Type B pancreatic cell (in vitro differentiated cells): Measurements from ENCODE around the gene RBM19. TPM values are rescaled to one million over a fixed set of nuclear protein-coding genes. Genes with fewer than 3 reads are reported as not detected.

Source experiments
- DNase-seq: peaks from one replicate; pipeline ENCODE4 v3.0.0; 2021; ENCODE audit warnings: mixed read lengths; ENCODE audit not compliant: unreplicated experiment; ENCODE audit errors: extremely low spot score
- H3K27ac Mint-ChIP-seq: 2 replicates; pipeline ENCODE4 v1.8.0; 2021; ENCODE audit warnings: mild to moderate bottlenecking, mixed read lengths
- H3K27me3 Mint-ChIP-seq: 2 replicates; pipeline ENCODE4 v1.8.0; 2021; ENCODE audit warnings: mixed read lengths
- H3K36me3 Mint-ChIP-seq: 2 replicates; pipeline ENCODE4 v1.8.0; 2021; ENCODE audit warnings: mixed read lengths
- H3K4me1 Mint-ChIP-seq: one replicate; pipeline ENCODE4 v1.8.0; 2021; ENCODE audit warnings: mixed read lengths; ENCODE audit not compliant: unreplicated experiment
- H3K4me3 Mint-ChIP-seq: 2 replicates; pipeline ENCODE4 v1.8.0; 2021; ENCODE audit warnings: mild to moderate bottlenecking, mixed read lengths
- H3K9me3 Mint-ChIP-seq: 2 replicates; pipeline ENCODE4 v1.8.0; 2021; ENCODE audit warnings: mixed read lengths
- CTCF ChIP-seq: fragments of 200-600 bp; sonication (generic); conservative IDR thresholded peaks from 2 replicates; pipeline ENCODE4 v1.5.0; 2021; ENCODE audit warnings: antibody characterized with exemption, mild to moderate bottlenecking
- total RNA-seq: library from RNA; stranded (reverse); gene quantifications from 2 replicates; pipeline ENCODE4 v1.2.1, GENCODE V29; 2021; ENCODE audit warnings: low replicate concordance

Gene RBM19
- total RNA-seq, 1 donor from 2014 or later: 37.8 TPM

GRCh38 chr12:113860950-113861349 is 105.2 kb downstream of the RBM19 start:
- DNase-seq: no peak
- no peak overlapping the region for H3K4me3 Mint-ChIP-seq
- H3K9me3 Mint-ChIP-seq: no peaks in the 10 kb centered on the region
- H3K4me1 Mint-ChIP-seq: peaks cover 21% of the 10 kb centered on the region
- no peaks in the 10 kb centered on the region for H3K27me3 Mint-ChIP-seq
- no peak overlapping the region for H3K27ac Mint-ChIP-seq
- no peak for TF ChIP-seq CTCF
- peaks cover 12% of the 10 kb centered on the region for H3K36me3 Mint-ChIP-seq

GRCh38 chr12:113860059-113860820 is 105.9 kb downstream of the RBM19 start:
- no peaks in the 10 kb centered on the region for H3K27me3 Mint-ChIP-seq
- H3K27ac Mint-ChIP-seq: no peak overlapping the region
- H3K36me3 Mint-ChIP-seq: peaks cover 13% of the 10 kb centered on the region
- H3K4me1 Mint-ChIP-seq: peaks cover 26% of the 10 kb centered on the region
- no peaks in the 10 kb centered on the region for H3K9me3 Mint-ChIP-seq
- no peak for DNase-seq
- no peak overlapping the region for H3K4me3 Mint-ChIP-seq
- TF ChIP-seq CTCF: no peak

GRCh38 chr12:113858841-113859386 is 107.2 kb downstream of the RBM19 start:
- H3K9me3 Mint-ChIP-seq: no peaks in the 10 kb centered on the region
- no peaks in the 10 kb centered on the region for H3K27me3 Mint-ChIP-seq
- no peak overlapping the region for H3K27ac Mint-ChIP-seq
- H3K36me3 Mint-ChIP-seq: peaks cover 7% of the 10 kb centered on the region
- peaks cover 26% of the 10 kb centered on the region for H3K4me1 Mint-ChIP-seq
- no peak for DNase-seq
- H3K4me3 Mint-ChIP-seq: no peak overlapping the region
- no peak for TF ChIP-seq CTCF

- no peak for DNase-seq
- Mint-ChIP-seq H3K4me1 (peaks cover 14% of the 10 kb centered on the region), H3K36me3 (peaks cover 7% of the 10 kb centered on the region), H3K4me3 (no peak overlapping the region), H3K27ac (no peak overlapping the region), H3K27me3 (no peaks in the 10 kb centered on the region), H3K9me3 (no peaks in the 10 kb centered on the region)
- TF ChIP-seq CTCF: no peak
Observed at GRCh38 chr12:113857371-113857770, 108.8 kb downstream of the RBM19 start.

GRCh38 chr12:113855998-113856397 is 110.1 kb downstream of the RBM19 start:
- TF ChIP-seq CTCF: no peak
- Mint-ChIP-seq H3K4me3 (no peak overlapping the region), H3K36me3 (peaks cover 7% of the 10 kb centered on the region), H3K4me1 (peaks cover 13% of the 10 kb centered on the region), H3K9me3 (no peaks in the 10 kb centered on the region), H3K27me3 (no peaks in the 10 kb centered on the region), H3K27ac (no peak overlapping the region)
- no peak for DNase-seq
